Astrocyte (in vitro differentiated cells and primary cell): ENCODE results near the gene PRKACA. TPM values are rescaled to one million over a fixed set of nuclear protein-coding genes. Genes with fewer than 3 reads are reported as not detected.

Source experiments
- DNase-seq: peaks from one replicate; pipeline ENCODE4 v3.0.0-alpha.2; 2010; ENCODE audit warnings: low read depth
- FAIRE-seq: peaks from 2 replicates; lab custom pipeline; 2011; peaks lifted over from hg19 to GRCh38; lab: Jason Lieb, UNC
- H2AFZ ChIP-seq: 2 replicates; pipeline ENCODE4 v1.6.0; 2012; ENCODE audit warnings: low read depth, low read length, inconsistent platforms
- H3K27ac ChIP-seq: 2 replicates; pipeline ENCODE4 v1.5.1; 2011; ENCODE audit warnings: low read depth, low read length, inconsistent platforms
- H3K27me3 ChIP-seq: 2 replicates; pipeline ENCODE4 v1.6.0; 2011; ENCODE audit warnings: low read length, inconsistent platforms; ENCODE audit not compliant: insufficient read depth
- H3K36me3 ChIP-seq: 2 replicates; pipeline ENCODE4 v1.5.1; 2011; ENCODE audit warnings: low read length, inconsistent platforms; ENCODE audit not compliant: insufficient read depth
- H3K4me1 ChIP-seq: 2 replicates; pipeline ENCODE4 v1.5.1; 2011; ENCODE audit warnings: low read length, inconsistent platforms; ENCODE audit not compliant: insufficient read depth
- H3K4me2 ChIP-seq: 2 replicates; pipeline ENCODE4 v1.6.0; 2012; ENCODE audit warnings: low read length, inconsistent platforms
- H3K4me3 ChIP-seq: 2 replicates; pipeline ENCODE4 v1.5.1; 2011; ENCODE audit warnings: low read depth, mild to moderate bottlenecking, low read length, inconsistent platforms; ENCODE audit not compliant: insufficient read depth
- H3K79me2 ChIP-seq: 2 replicates; pipeline ENCODE4 v1.6.0; 2012; ENCODE audit warnings: mild to moderate bottlenecking, low read length, inconsistent platforms; ENCODE audit not compliant: insufficient read depth
- H3K9ac ChIP-seq: 2 replicates; pipeline ENCODE4 v1.6.0; 2012; ENCODE audit warnings: mild to moderate bottlenecking, low read length, inconsistent platforms
- H3K9me3 ChIP-seq: 2 replicates; pipeline ENCODE4 v1.5.1; 2012; ENCODE audit warnings: low read depth, mild to moderate bottlenecking, low read length, inconsistent platforms; ENCODE audit not compliant: insufficient read depth
- H4K20me1 ChIP-seq: 2 replicates; pipeline ENCODE4 v1.6.0; 2012; ENCODE audit warnings: low read length, inconsistent platforms; ENCODE audit not compliant: insufficient read depth
- H3K27ac Mint-ChIP-seq: one replicate; pipeline ENCODE4 v1.8.0; 2021; ENCODE audit warnings: mild to moderate bottlenecking, mixed read lengths; ENCODE audit not compliant: unreplicated experiment
- H3K27me3 Mint-ChIP-seq: one replicate; pipeline ENCODE4 v1.8.0; 2021; ENCODE audit warnings: low read depth, mixed read lengths; ENCODE audit not compliant: unreplicated experiment
- H3K36me3 Mint-ChIP-seq: one replicate; pipeline ENCODE4 v1.8.0; 2021; ENCODE audit warnings: low read depth, mixed read lengths; ENCODE audit not compliant: unreplicated experiment
- H3K4me1 Mint-ChIP-seq: one replicate; pipeline ENCODE4 v1.8.0; 2021; ENCODE audit warnings: low read depth, mixed read lengths; ENCODE audit not compliant: unreplicated experiment
- H3K4me3 Mint-ChIP-seq: one replicate; pipeline ENCODE4 v1.8.0; 2021; ENCODE audit warnings: mild to moderate bottlenecking, moderate library complexity, mixed read lengths; ENCODE audit not compliant: unreplicated experiment
- H3K9me3 Mint-ChIP-seq: one replicate; pipeline ENCODE4 v1.8.0; 2021; ENCODE audit warnings: mild to moderate bottlenecking, mixed read lengths; ENCODE audit not compliant: unreplicated experiment
- CTCF ChIP-seq: IDR thresholded peaks from 2 replicates; pipeline ENCODE4 v1.5.1; 2011; ENCODE audit warnings: low read depth, mild to moderate bottlenecking, inconsistent platforms, low read length, moderate library complexity; ENCODE audit not compliant: insufficient read depth
- EZH2 ChIP-seq: IDR thresholded peaks from 2 replicates; pipeline ENCODE4 v1.6.1; 2012; ENCODE audit warnings: mild to moderate bottlenecking, low read length, inconsistent platforms; ENCODE audit not compliant: insufficient read depth
- total RNA-seq: library from RNA; stranded (reverse); gene quantifications from 2 replicates; pipeline ENCODE4 v1.2.1, GENCODE V29; 2021

PRKACA gene
- total RNA-seq, 1 donor from 2014 or later, result 80.5 TPM

- H3K79me2 ChIP-seq, result peaks cover 18% of the 10 kb centered on the region
- peaks cover 9% of the 10 kb centered on the region for H4K20me1 ChIP-seq
- DNase-seq (peak; percentile 44), FAIRE-seq (no peak)
- H3K9me3 ChIP-seq, result no peaks in the 10 kb centered on the region
- H2AFZ ChIP-seq, result no peak overlapping the region
- no peak overlapping the region for H3K4me3 ChIP-seq
- no peaks in the 10 kb centered on the region for H3K36me3 Mint-ChIP-seq
- H3K9me3 Mint-ChIP-seq, result no peaks in the 10 kb centered on the region
- peaks cover 8% of the 10 kb centered on the region for H3K4me1 ChIP-seq
- no peaks in the 10 kb centered on the region for H3K36me3 ChIP-seq
- peak overlapping the region; percentile 6 for H3K27ac ChIP-seq
- H3K27ac Mint-ChIP-seq, result peak overlapping the region; percentile 78
- TF ChIP-seq EZH2 (no peak), CTCF (no peak)
- H3K4me1 Mint-ChIP-seq, result peaks cover 8% of the 10 kb centered on the region
- H3K27me3 Mint-ChIP-seq, result no peaks in the 10 kb centered on the region
- peak overlapping the region; percentile 47 for H3K4me2 ChIP-seq
- H3K4me3 Mint-ChIP-seq, result peak overlapping the region; percentile 74
- no peak overlapping the region for H3K9ac ChIP-seq
- no peaks in the 10 kb centered on the region for H3K27me3 ChIP-seq
Measured at GRCh38 chr19:14138576-14139265, 21.2 kb upstream of the PRKACA start.

GRCh38 chr19:14136509-14137281 lies 19.1 kb upstream of the PRKACA start, which contains the start of gene ASF1B:
Gene ASF1B, minus strand, starts transcription at chr19:14136589. Its CDS starts 133 bp downstream, at chr19:14136456.
- H3K27ac Mint-ChIP-seq, result peak within 1 kb of the TSS; percentile 93
- Histone ChIP-seq H3K27me3 (no peaks in the 10 kb centered on the region), H3K27ac (peak within 1 kb of the TSS; percentile 81), H3K36me3 (no peaks in the 10 kb centered on the region), H3K9me3 (no peaks in the 10 kb centered on the region), H2AFZ (peak within 1 kb of the TSS; percentile 98), H3K79me2 (peaks cover 18% of the 10 kb centered on the region), H4K20me1 (no peaks in the 10 kb centered on the region), H3K4me1 (peaks cover 8% of the 10 kb centered on the region), H3K4me3 (peak within 1 kb of the TSS; percentile 68), H3K4me2 (peak within 1 kb of the TSS; percentile 90), H3K9ac (peak within 1 kb of the TSS; percentile 84)
- no peaks in the 10 kb centered on the region for H3K27me3 Mint-ChIP-seq
- H3K4me1 Mint-ChIP-seq, result peaks cover 8% of the 10 kb centered on the region
- FAIRE-seq (no peak), DNase-seq (peak; percentile 100)
- H3K36me3 Mint-ChIP-seq, result no peaks in the 10 kb centered on the region
- no peaks in the 10 kb centered on the region for H3K9me3 Mint-ChIP-seq
- TF ChIP-seq EZH2 (no peak), CTCF (peak; percentile 72)
- peak within 1 kb of the TSS; percentile 90 for H3K4me3 Mint-ChIP-seq
